Effector CD4-positive, alpha-beta T cell (primary cell): ENCODE measurements around the gene IL1RL1.

Experiments used
- DNase-seq: peaks from one replicate; pipeline ENCODE4 v3.0.0-alpha.2; 2020

The IL1RL1 gene

GRCh38 chr2:102337012-102337411, 25.6 kb downstream of the IL1RL1 start:
- no peak for DNase-seq

- DNase-seq: no peak
Measured at GRCh38 chr2:102337481-102338386, 26.4 kb downstream of the IL1RL1 start.

GRCh38 chr2:102340778-102341177, 29.4 kb downstream of the IL1RL1 start:
- DNase-seq: no peak

GRCh38 chr2:102342888-102343287, 31.5 kb downstream of the IL1RL1 start:
- no peak for DNase-seq

- DNase-seq: no peak
Measured at GRCh38 chr2:102344397-102344796, 33.0 kb downstream of the IL1RL1 start.

GRCh38 chr2:102345329-102345920, 34.1 kb downstream of the IL1RL1 start:
- no peak for DNase-seq

GRCh38 chr2:102346381-102347130, 35.2 kb downstream of the IL1RL1 start:
- no peak for DNase-seq

GRCh38 chr2:102350137-102350793, 38.9 kb downstream of the IL1RL1 start:
- DNase-seq: no peak

- peak; percentile 51 for DNase-seq
Measured at GRCh38 chr2:102355526-102356380, 44.4 kb downstream of the IL1RL1 start, which contains the start of gene IL18R1. IL18R1 (plus strand) TSS chr2:102355796; CDS start chr2:102362661, 6,865 bp downstream.

GRCh38 chr2:102356381-102356712, 45.0 kb downstream of the IL1RL1 start:
- no peak for DNase-seq

- no peak for DNase-seq
Measured at GRCh38 chr2:102356741-102357140, 45.4 kb downstream of the IL1RL1 start.

- no peak for DNase-seq
Measured at GRCh38 chr2:102357937-102358336, 46.6 kb downstream of the IL1RL1 start.

GRCh38 chr2:102358496-102358895, 47.1 kb downstream of the IL1RL1 start:
- DNase-seq: no peak

- DNase-seq: no peak
Measured at GRCh38 chr2:102359527-102359926, 48.2 kb downstream of the IL1RL1 start.

- DNase-seq: no peak
Measured at GRCh38 chr2:102361632-102362241, 50.4 kb downstream of the IL1RL1 start.

- DNase-seq: no peak
Measured at GRCh38 chr2:102365763-102366162, 54.4 kb downstream of the IL1RL1 start.

GRCh38 chr2:102366406-102367112, 55.2 kb downstream of the IL1RL1 start:
- no peak for DNase-seq

GRCh38 chr2:102367331-102367971, 56.1 kb downstream of the IL1RL1 start:
- no peak for DNase-seq

- DNase-seq: no peak
Measured at GRCh38 chr2:102368461-102369109, 57.2 kb downstream of the IL1RL1 start.

- DNase-seq: no peak
Measured at GRCh38 chr2:102369866-102370265, 58.5 kb downstream of the IL1RL1 start.
